ENCODE results near the gene AQP10. TPM values are rescaled to one million over a fixed set of nuclear protein-coding genes. Genes with fewer than 3 reads are reported as not detected.
A peak's percentile ranks its signal among the peaks of the same experiment; 100 is the strongest.
"Not testable (repeated sequence)": the region's sequence is repeated elsewhere in the genome, so short reads cannot be mapped to it uniquely, and the experiment has no call there.

AQP10 gene
- total RNA-seq, 1 donor from 2014 or later, result not detected

GRCh38 chr1:154323493-154323892 lies 2.6 kb downstream of the AQP10 start:
- ATAC-seq (no peak), DNase-seq (ENCODE audit: low spot score) (no peak)

- ATAC-seq (no peak), DNase-seq (ENCODE audit: low spot score) (no peak)
These were observed 3.3 kb downstream of the AQP10 start for GRCh38 chr1:154324241-154324640.

GRCh38 chr1:154324669-154325582 lies 4.0 kb downstream of the AQP10 start, which contains the start of gene ATP8B2:
Gene ATP8B2 (plus strand): TSS chr1:154325525. CDS start chr1:154328142, 2,617 bp downstream.
- ATAC-seq, result peak; percentile 72
- peak; percentile 69 for DNase-seq (ENCODE audit: low spot score)

GRCh38 chr1:154325583-154326545 lies 5.0 kb downstream of the AQP10 start:
- DNase-seq (ENCODE audit: low spot score), result no peak
- peak; percentile 33 for ATAC-seq

- ATAC-seq, result no peak
These were observed 5.9 kb downstream of the AQP10 start for GRCh38 chr1:154326546-154327465.

GRCh38 chr1:154327466-154328317 lies 6.8 kb downstream of the AQP10 start:
- ATAC-seq, result no peak
- no peak for DNase-seq (ENCODE audit: low spot score)

More at GRCh38 chr1:154326546-154327465, 5.9 kb downstream of the AQP10 start:
- DNase-seq (ENCODE audit: low spot score), result no peak

- ATAC-seq (peak; percentile 90), DNase-seq (ENCODE audit: low spot score) (peak; percentile 89)
These were observed 7.6 kb downstream of the AQP10 start for GRCh38 chr1:154328318-154329151.

- ATAC-seq, result no peak
- DNase-seq (ENCODE audit: low spot score), result no peak
These were observed 8.2 kb downstream of the AQP10 start for GRCh38 chr1:154329152-154329521.

GRCh38 chr1:154329551-154330131 lies 8.7 kb downstream of the AQP10 start:
- no peak for DNase-seq (ENCODE audit: low spot score)
- no peak for ATAC-seq

GRCh38 chr1:154330669-154331068 lies 9.8 kb downstream of the AQP10 start:
- DNase-seq (ENCODE audit: low spot score), result no peak
- no peak for ATAC-seq

- DNase-seq (ENCODE audit: low spot score) (peak; percentile 72), ATAC-seq (peak; percentile 84)
These were observed 13.5 kb downstream of the AQP10 start for GRCh38 chr1:154334079-154335024.

GRCh38 chr1:154335025-154335714 lies 14.3 kb downstream of the AQP10 start:
- peak; percentile 76 for DNase-seq (ENCODE audit: low spot score)
- peak; percentile 82 for ATAC-seq

GRCh38 chr1:154337253-154337894 lies 16.5 kb downstream of the AQP10 start:
- DNase-seq (ENCODE audit: low spot score) (no peak), ATAC-seq (no peak)

- DNase-seq (ENCODE audit: low spot score), result no peak
- ATAC-seq, result no peak
These were observed 18.0 kb downstream of the AQP10 start for GRCh38 chr1:154338875-154339274.

- DNase-seq (ENCODE audit: low spot score); ATAC-seq: not testable (repeated sequence)
These were observed 20.5 kb downstream of the AQP10 start for GRCh38 chr1:154341366-154341765.

- no peak for ATAC-seq
- no peak for DNase-seq (ENCODE audit: low spot score)
These were observed 21.2 kb downstream of the AQP10 start for GRCh38 chr1:154342132-154342531.
